Suprapubic skin (tissue), 4 donors: ENCODE results near the gene TBC1D32.
A peak's percentile ranks its signal among the peaks of the same experiment; 100 is the strongest.

ENCODE experiments used
- CTCF ChIP-seq, 2 donors: fragments of 200-600 bp in 1 of 2; fragments of 450-650 bp in 1 of 2; sonication (generic) in 1 of 2; IDR thresholded peaks; one replicate each; pipeline ENCODE4 v1.5.1; 2016 to 2019; ENCODE audit warnings: antibody characterized with exemption in 2 of 2, mild to moderate bottlenecking in 1 of 2, moderate library complexity in 1 of 2
- POLR2A ChIP-seq, 2 donors: fragments of 450-650 bp; IDR thresholded peaks; one replicate each; pipeline ENCODE4 v1.6.1; 2017; ENCODE audit warnings: antibody characterized with exemption in 2 of 2, mild to moderate bottlenecking in 2 of 2, moderate library complexity in 2 of 2
- POLR2AphosphoS5 ChIP-seq, 3 donors: sonication (generic); formaldehyde crosslinking; IDR thresholded peaks; one replicate each; pipeline ENCODE4 v1.6.1; 2017; ENCODE audit warnings: antibody characterized with exemption in 3 of 3

DNA sequence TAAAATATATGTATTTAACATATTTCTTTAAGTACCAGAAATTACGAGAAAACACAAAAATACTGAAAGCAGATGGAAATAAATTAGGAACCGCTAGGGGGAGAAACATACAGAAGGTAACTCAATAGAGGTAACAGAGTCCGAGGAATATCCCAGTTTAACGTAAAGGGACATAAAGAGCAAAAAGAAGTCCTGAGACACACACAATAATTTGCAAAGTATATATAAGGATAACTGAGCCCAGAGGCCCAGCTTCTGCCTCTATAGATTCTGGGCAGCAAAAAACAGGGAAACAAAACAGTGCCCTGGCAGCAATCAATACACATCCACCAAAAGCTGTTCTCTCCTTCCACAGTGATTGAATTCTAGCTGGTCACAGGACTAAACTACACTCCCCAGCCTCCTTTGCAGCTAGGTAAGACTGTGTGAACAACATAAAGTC, 15.1 kb downstream of the TBC1D32 start:
- TF ChIP-seq POLR2A (IDR thresholded peaks at IDR 0.05): no peak
- TF ChIP-seq CTCF (IDR thresholded peaks at IDR 0.05): peak in 1 of 2 donors; percentile 33
- no peak for TF ChIP-seq POLR2AphosphoS5 (IDR thresholded peaks at IDR 0.05)
